DND-41 (cell line): Measurements from ENCODE around the gene PFN1.
"Not testable (repeated sequence)": the region's sequence is repeated elsewhere in the genome, so short reads cannot be mapped to it uniquely, and the experiment has no call there.

Experiments
- ATAC-seq: fragments of 200-7000 bp; cut with Tn5 transposase; 3 replicates; pipeline ENCODE4 v1.9.1; 2021; ENCODE audit warnings: low read depth; ENCODE audit not compliant: insufficient read depth
- DNase-seq: peaks from one replicate; pipeline ENCODE4 v3.0.0-alpha.2; 2020
- H2AFZ ChIP-seq: 2 replicates; pipeline ENCODE4 v1.6.0; 2012; ENCODE audit warnings: low read depth, low read length
- H3K27ac ChIP-seq: 2 replicates; pipeline ENCODE4 v1.5.1; 2012; ENCODE audit warnings: low read length, inconsistent platforms
- H3K27me3 ChIP-seq: fragments of 200-600 bp; sonication (generic); 2 replicates; pipeline ENCODE4 v1.6.0; 2012; ENCODE audit warnings: low read length, mild to moderate bottlenecking, inconsistent platforms; ENCODE audit not compliant: insufficient read depth, poor library complexity
- H3K36me3 ChIP-seq: 2 replicates; pipeline ENCODE4 v1.5.1; 2012; ENCODE audit warnings: low read length, inconsistent platforms; ENCODE audit not compliant: insufficient read depth
- H3K4me1 ChIP-seq: 2 replicates; pipeline ENCODE4 v1.5.1; 2012; ENCODE audit warnings: mild to moderate bottlenecking, low read length; ENCODE audit not compliant: insufficient read depth
- H3K4me2 ChIP-seq: 2 replicates; pipeline ENCODE4 v1.6.0; 2012; ENCODE audit warnings: mild to moderate bottlenecking, moderate library complexity, low read length, inconsistent platforms; ENCODE audit not compliant: insufficient read depth
- H3K4me3 ChIP-seq, 2 experiments: fragments of 200-600 bp in 1 of 2; shearing (Covaris generic) in 1 of 2; 2 replicates each; pipeline ENCODE4 v1.5.1; 2012 to 2016; ENCODE audit warnings: inconsistent platforms in 2 of 2, low read length in 2 of 2, mild to moderate bottlenecking in 2 of 2, low read depth in 1 of 2, moderate library complexity in 1 of 2
- H3K79me2 ChIP-seq: 2 replicates; pipeline ENCODE4 v1.6.0; 2012; ENCODE audit warnings: low read length, inconsistent platforms; ENCODE audit not compliant: insufficient read depth
- H3K9ac ChIP-seq: 2 replicates; pipeline ENCODE4 v1.6.0; 2012; ENCODE audit warnings: low read depth, mild to moderate bottlenecking, inconsistent platforms, low read length, moderate library complexity
- H3K9me3 ChIP-seq: 2 replicates; pipeline ENCODE4 v1.5.1; 2012; ENCODE audit warnings: low read length, moderate library complexity, mild to moderate bottlenecking, inconsistent platforms; ENCODE audit not compliant: insufficient read depth, severe bottlenecking
- H4K20me1 ChIP-seq: 2 replicates; pipeline ENCODE4 v1.6.0; 2012; ENCODE audit warnings: low read length; ENCODE audit not compliant: insufficient read depth
- CTCF ChIP-seq: IDR thresholded peaks from 2 replicates; pipeline ENCODE4 v1.5.1; 2012; ENCODE audit warnings: borderline replicate concordance, low read length, moderate library complexity, mild to moderate bottlenecking; ENCODE audit not compliant: poor library complexity, severe bottlenecking; ENCODE audit errors: extremely low read depth
- EZH2 ChIP-seq: IDR thresholded peaks from 3 replicates; pipeline ENCODE4 v1.6.1; 2012; ENCODE audit warnings: borderline replicate concordance, low read depth, mild to moderate bottlenecking, moderate library complexity, low read length, inconsistent platforms; ENCODE audit not compliant: severe bottlenecking

PFN1 gene

GRCh38 chr17:4920351-4921048, 27.8 kb downstream of the PFN1 start:
- Histone ChIP-seq H3K9me3 (no peaks in the 10 kb centered on the region), H4K20me1 (no peaks in the 10 kb centered on the region), H3K9ac (no peak overlapping the region), H3K79me2 (no peaks in the 10 kb centered on the region), H2AFZ (no peak overlapping the region), H3K36me3 (no peaks in the 10 kb centered on the region), H3K4me3 (no peak overlapping the region), H3K27me3 (no peaks in the 10 kb centered on the region), H3K4me2 (no peak overlapping the region), H3K4me1 (no peaks in the 10 kb centered on the region), H3K27ac (no peak overlapping the region)
- TF ChIP-seq CTCF, result no peak
- no peak; the same call in 2 of the 3 replicates for ATAC-seq
- no peak for DNase-seq

GRCh38 chr17:4919511-4920047, 28.8 kb downstream of the PFN1 start:
- ATAC-seq (no peak), DNase-seq (no peak)
- no peak overlapping the region for H3K4me2 ChIP-seq
- no peak overlapping the region for H3K4me3 ChIP-seq
- no peak overlapping the region for H2AFZ ChIP-seq
- H3K27me3 ChIP-seq, result no peaks in the 10 kb centered on the region
- H3K27ac ChIP-seq, result no peak overlapping the region
- no peaks in the 10 kb centered on the region for H4K20me1 ChIP-seq
- no peak overlapping the region for H3K9ac ChIP-seq
- TF ChIP-seq CTCF, result no peak
- TF ChIP-seq EZH2, result no peak
- H3K79me2 ChIP-seq, result no peaks in the 10 kb centered on the region
- no peaks in the 10 kb centered on the region for H3K4me1 ChIP-seq
- no peaks in the 10 kb centered on the region for H3K9me3 ChIP-seq
- H3K36me3 ChIP-seq, result no peaks in the 10 kb centered on the region

GRCh38 chr17:4914551-4914950, 33.8 kb downstream of the PFN1 start:
- H3K36me3 ChIP-seq, H3K9ac ChIP-seq, ATAC-seq: not testable (repeated sequence)

GRCh38 chr17:4913994-4914393, 34.3 kb downstream of the PFN1 start:
- no peak overlapping the region for H3K4me2 ChIP-seq
- DNase-seq (no peak), ATAC-seq (no peak)
- H4K20me1 ChIP-seq, result no peaks in the 10 kb centered on the region
- no peaks in the 10 kb centered on the region for H3K79me2 ChIP-seq
- H3K9me3 ChIP-seq, result no peaks in the 10 kb centered on the region
- TF ChIP-seq CTCF (no peak), EZH2 (no peak)
- no peak overlapping the region for H3K27ac ChIP-seq
- H2AFZ ChIP-seq, result no peak overlapping the region
- H3K4me3 ChIP-seq, result no peak overlapping the region
- H3K27me3 ChIP-seq, result no peaks in the 10 kb centered on the region
- H3K36me3 ChIP-seq, result no peaks in the 10 kb centered on the region
- no peak overlapping the region for H3K9ac ChIP-seq
- no peaks in the 10 kb centered on the region for H3K4me1 ChIP-seq

More at GRCh38 chr17:4914551-4914950, 33.8 kb downstream of the PFN1 start:
- not testable (repeated sequence) for H3K4me1 ChIP-seq, H3K79me2 ChIP-seq, H2AFZ ChIP-seq, H3K27ac ChIP-seq, H3K4me2 ChIP-seq, H3K9me3 ChIP-seq, H4K20me1 ChIP-seq, H3K27me3 ChIP-seq, H3K4me3 ChIP-seq, DNase-seq
